IgD-negative memory B cell (primary cell): Measurements from ENCODE around the gene MYOM3. TPM values are rescaled to one million over a fixed set of nuclear protein-coding genes. Genes with fewer than 3 reads are reported as not detected.
"Not testable (repeated sequence)": the region's sequence is repeated elsewhere in the genome, so short reads cannot be mapped to it uniquely, and the experiment has no call there.

Experiments used
- H3K27ac Mint-ChIP-seq, 3 donors: one replicate each; pipeline ENCODE4 v1.8.0; 2020 to 2022; ENCODE audit warnings: mild to moderate bottlenecking in 3 of 3, mixed read lengths in 3 of 3, moderate library complexity in 1 of 3
- H3K27me3 Mint-ChIP-seq: one replicate; pipeline ENCODE4 v1.8.0; 2021; ENCODE audit warnings: mixed read lengths
- H3K36me3 Mint-ChIP-seq: one replicate; pipeline ENCODE4 v1.8.0; 2020; ENCODE audit warnings: mild to moderate bottlenecking, mixed read lengths
- H3K4me1 Mint-ChIP-seq, 3 donors: one replicate each; pipeline ENCODE4 v1.8.0; 2020 to 2022; ENCODE audit warnings: mixed read lengths in 3 of 3, mild to moderate bottlenecking in 1 of 3
- H3K4me3 Mint-ChIP-seq, 4 donors: one replicate each; pipeline ENCODE4 v1.8.0; 2020 to 2022; ENCODE audit warnings: mild to moderate bottlenecking in 4 of 4, mixed read lengths in 4 of 4, moderate library complexity in 3 of 4
- H3K9me3 Mint-ChIP-seq, 3 donors: one replicate each; pipeline ENCODE4 v1.8.0; 2020 to 2021; ENCODE audit warnings: mixed read lengths in 3 of 3, mild to moderate bottlenecking in 1 of 3
- polyA plus RNA-seq: library from polyadenylated mRNA; unstranded; fragments of 300-500 nt; fragmentation: Illumina TruSeq; gene quantifications from one replicate; pipeline ENCODE4 v1.2.3, GENCODE V29; 2021

The MYOM3 gene
- polyA plus RNA-seq, 1 donor from 2014 or later, result not detected

GRCh38 chr1:24069817-24070216 lies 42.1 kb downstream of the MYOM3 start:
- Mint-ChIP-seq H3K36me3 (no peaks in the 10 kb centered on the region), H3K27ac (peak overlapping the region in 1 of 3 donors; percentile 39), H3K27me3 (peaks cover 13% of the 10 kb centered on the region), H3K4me3 (no peak overlapping the region), H3K4me1 (peaks cover 0 to 5% (median 4%) of the 10 kb centered on the region in 3 donors), H3K9me3 (no peaks in the 10 kb centered on the region)

GRCh38 chr1:24067978-24068377 lies 44.0 kb downstream of the MYOM3 start:
- Mint-ChIP-seq H3K4me1 (peaks cover 0 to 5% (median 4%) of the 10 kb centered on the region in 3 donors), H3K27me3 (peaks cover 13% of the 10 kb centered on the region), H3K9me3 (no peaks in the 10 kb centered on the region), H3K36me3 (no peaks in the 10 kb centered on the region), H3K27ac (no peak overlapping the region), H3K4me3 (no peak overlapping the region)

- peaks cover 0 to 6% (median 3%) of the 10 kb centered on the region in 3 donors for H3K9me3 Mint-ChIP-seq
These were observed 46.6 kb downstream of the MYOM3 start for GRCh38 chr1:24065304-24065703.

GRCh38 chr1:24062221-24062620 lies 49.7 kb downstream of the MYOM3 start:
- Mint-ChIP-seq H3K27me3 (peaks cover 6% of the 10 kb centered on the region), H3K4me1 (no peaks in the 10 kb centered on the region), H3K4me3 (no peak overlapping the region), H3K36me3 (peaks cover 3% of the 10 kb centered on the region), H3K27ac (no peak overlapping the region), H3K9me3 (peaks cover 0 to 6% (median 3%) of the 10 kb centered on the region in 3 donors)

More at GRCh38 chr1:24065304-24065703, 46.6 kb downstream of the MYOM3 start:
- H3K27me3 Mint-ChIP-seq, result peaks cover 14% of the 10 kb centered on the region
- no peak overlapping the region for H3K27ac Mint-ChIP-seq
- H3K4me1 Mint-ChIP-seq, result no peaks in the 10 kb centered on the region
- no peak overlapping the region for H3K4me3 Mint-ChIP-seq
- peaks cover 3% of the 10 kb centered on the region for H3K36me3 Mint-ChIP-seq

- H3K27me3 Mint-ChIP-seq, result peaks cover 5% of the 10 kb centered on the region
- H3K4me3 Mint-ChIP-seq, result no peak overlapping the region
- peaks cover 3% of the 10 kb centered on the region for H3K36me3 Mint-ChIP-seq
- H3K9me3 Mint-ChIP-seq, result peaks cover 0 to 6% (median 3%) of the 10 kb centered on the region in 3 donors
- no peak overlapping the region for H3K27ac Mint-ChIP-seq
- H3K4me1 Mint-ChIP-seq, result no peaks in the 10 kb centered on the region
These were observed 51.5 kb downstream of the MYOM3 start for GRCh38 chr1:24060482-24060881.

GRCh38 chr1:24058671-24059455 lies 53.1 kb downstream of the MYOM3 start:
- Mint-ChIP-seq H3K4me3 (no peak overlapping the region), H3K4me1 (no peaks in the 10 kb centered on the region), H3K27me3 (peaks cover 5% of the 10 kb centered on the region), H3K27ac (no peak overlapping the region), H3K36me3 (peaks cover 3% of the 10 kb centered on the region), H3K9me3 (peaks cover 0 to 6% (median 5%) of the 10 kb centered on the region in 3 donors)

- H3K27ac Mint-ChIP-seq, result no peak overlapping the region
- no peak overlapping the region for H3K4me3 Mint-ChIP-seq
- H3K9me3 Mint-ChIP-seq, result peaks cover 0 to 4% (median 3%) of the 10 kb centered on the region in 3 donors
- peaks cover 2% of the 10 kb centered on the region for H3K36me3 Mint-ChIP-seq
- H3K4me1 Mint-ChIP-seq, result no peaks in the 10 kb centered on the region
- peaks cover 1% of the 10 kb centered on the region for H3K27me3 Mint-ChIP-seq
These were observed 54.8 kb downstream of the MYOM3 start for GRCh38 chr1:24057171-24057570.

GRCh38 chr1:24055681-24056080 lies 56.3 kb downstream of the MYOM3 start:
- H3K9me3 Mint-ChIP-seq, result peaks cover 0 to 2% (median 0%) of the 10 kb centered on the region in 3 donors
- no peak overlapping the region for H3K4me3 Mint-ChIP-seq
- H3K4me1 Mint-ChIP-seq, result no peaks in the 10 kb centered on the region
- H3K36me3 Mint-ChIP-seq, result no peaks in the 10 kb centered on the region
- H3K27me3 Mint-ChIP-seq, result peaks cover 1% of the 10 kb centered on the region
- H3K27ac Mint-ChIP-seq, result no peak overlapping the region

- Mint-ChIP-seq H3K27me3 (peaks cover 3% of the 10 kb centered on the region), H3K36me3 (no peaks in the 10 kb centered on the region), H3K27ac (no peak overlapping the region), H3K4me3 (no peak overlapping the region), H3K4me1 (no peaks in the 10 kb centered on the region), H3K9me3 (peaks cover 0 to 2% (median 0%) of the 10 kb centered on the region in 3 donors)
These were observed 59.7 kb downstream of the MYOM3 start for GRCh38 chr1:24052220-24052619.

GRCh38 chr1:24051206-24051945 lies 60.6 kb downstream of the MYOM3 start:
- H3K27me3 Mint-ChIP-seq, result peaks cover 8% of the 10 kb centered on the region
- H3K4me1 Mint-ChIP-seq, result no peaks in the 10 kb centered on the region
- peaks cover 0 to 2% (median 0%) of the 10 kb centered on the region in 3 donors for H3K9me3 Mint-ChIP-seq
- no peaks in the 10 kb centered on the region for H3K36me3 Mint-ChIP-seq
- H3K27ac Mint-ChIP-seq, result no peak overlapping the region
- no peak overlapping the region for H3K4me3 Mint-ChIP-seq

GRCh38 chr1:24049733-24050132 lies 62.2 kb downstream of the MYOM3 start:
- Mint-ChIP-seq H3K27ac (no peak overlapping the region), H3K4me3 (no peak overlapping the region), H3K4me1 (no peaks in the 10 kb centered on the region), H3K36me3 (no peaks in the 10 kb centered on the region), H3K9me3 (peaks cover 0 to 2% (median 0%) of the 10 kb centered on the region in 3 donors), H3K27me3 (peaks cover 8% of the 10 kb centered on the region)

- not testable (repeated sequence) for H3K27ac Mint-ChIP-seq, H3K4me3 Mint-ChIP-seq, H3K27me3 Mint-ChIP-seq, H3K4me1 Mint-ChIP-seq, H3K36me3 Mint-ChIP-seq, H3K9me3 Mint-ChIP-seq
These were observed 63.0 kb downstream of the MYOM3 start for GRCh38 chr1:24048894-24049293.

GRCh38 chr1:24048205-24048869 lies 63.6 kb downstream of the MYOM3 start:
- Mint-ChIP-seq H3K27me3 (peaks cover 8% of the 10 kb centered on the region), H3K27ac (no peak overlapping the region), H3K4me1 (no peaks in the 10 kb centered on the region), H3K36me3 (no peaks in the 10 kb centered on the region), H3K4me3 (no peak overlapping the region), H3K9me3 (no peaks in the 10 kb centered on the region)

GRCh38 chr1:24047110-24047477 lies 64.8 kb downstream of the MYOM3 start:
- peaks cover 7% of the 10 kb centered on the region for H3K27me3 Mint-ChIP-seq
- H3K9me3 Mint-ChIP-seq, result no peaks in the 10 kb centered on the region
- no peaks in the 10 kb centered on the region for H3K36me3 Mint-ChIP-seq
- H3K4me1 Mint-ChIP-seq, result no peaks in the 10 kb centered on the region
- H3K27ac Mint-ChIP-seq, result peak overlapping the region in 1 of 3 donors; percentile 64
- H3K4me3 Mint-ChIP-seq, result no peak overlapping the region

- H3K27me3 Mint-ChIP-seq, result peaks cover 7% of the 10 kb centered on the region
- H3K4me1 Mint-ChIP-seq, result no peaks in the 10 kb centered on the region
- H3K27ac Mint-ChIP-seq, result no peak overlapping the region
- H3K4me3 Mint-ChIP-seq, result no peak overlapping the region
- H3K36me3 Mint-ChIP-seq, result no peaks in the 10 kb centered on the region
- H3K9me3 Mint-ChIP-seq, result no peaks in the 10 kb centered on the region
These were observed 66.2 kb downstream of the MYOM3 start for GRCh38 chr1:24045771-24046170.
